Heart left ventricle (tissue), 13 donors: ENCODE measurements around the gene MT1A.

Experiments used
- POLR2A ChIP-seq, 2 donors: fragments of 450-650 bp; IDR thresholded peaks; one replicate each; pipeline ENCODE4 v1.6.1; 2017; ENCODE audit warnings: antibody characterized with exemption in 2 of 2, mild to moderate bottlenecking in 2 of 2, moderate library complexity in 2 of 2
- TF ChIP-seq, protein P1 (sequence below), 12 donors: fragments of 200-600 bp; sonication (generic) in 4 of 12; IDR thresholded peaks; one replicate each; pipeline versions ENCODE4 v1.5.0 to v1.8.0; 2018 to 2022; ENCODE audit warnings: antibody characterized with exemption in 12 of 12, mild to moderate bottlenecking in 5 of 12
- donor health status: ischemic (EF 13 %, LVEDD 7.1; RV severe dilation, severe dysfunction).
- donor health status: DM: no; HTN: yes; CAD: no.
- donor health status: DM: no; HTN: no; CAD: no.
- donor health status: ischemic (EF 25% LVEDD 6.9; RV normal size, moderate dysfunction).
- donor health status: ischemic (EF 25% LVEDD 5.7; RV mildly dilated, moderate dysfunction).
- donor health status: ischemic (EF 35%, LVEDD 5.7; RV mildly dilated, moderate dysfunction).
- donor health status: nonischemic (EF 11% LVEDD 7.7; RV severe dilation, severe dysfunction).
- donor health status: DM: yes; HTN: yes; CAD: no.
- donor health status: PGD.
- donor health status: ischemic (EF 29% LVEDD 5.4; RV normal size, mild dysfunction).
- donor health status: nonischemic (EF 23%, LVEDD 6.1; RV moderate dilation, normal function).

DNA sequence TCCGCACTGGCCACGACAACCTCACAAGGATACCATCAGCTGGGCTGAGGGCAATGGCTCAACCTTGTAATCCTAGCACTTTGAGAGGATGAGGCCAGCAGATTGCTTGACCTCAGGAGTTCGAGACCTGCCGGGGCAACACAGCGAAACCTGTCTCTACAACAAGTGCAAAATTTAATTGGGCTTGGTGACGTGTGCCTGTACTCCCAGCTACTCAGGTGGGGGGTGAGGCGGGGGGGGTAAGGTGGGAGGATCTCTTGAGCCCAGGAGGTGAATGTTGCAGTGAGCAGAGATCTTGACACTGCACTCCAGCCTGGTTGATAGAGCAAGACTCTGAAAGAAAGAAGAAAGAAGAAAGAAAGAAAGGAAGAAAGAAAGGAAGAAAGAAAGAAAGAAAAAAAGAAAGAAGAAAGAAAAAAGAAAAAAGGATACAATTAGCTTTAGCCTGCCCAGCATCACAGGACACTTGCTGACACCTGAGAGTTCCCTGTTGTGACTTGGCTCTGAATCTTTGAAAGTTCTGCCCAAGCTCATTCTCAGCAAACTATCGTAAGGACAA is 18.0 kb upstream of the MT1A start:
- TF ChIP-seq POLR2A (IDR thresholded peaks at IDR 0.05) = no peak
- TF ChIP-seq, protein P1, sequence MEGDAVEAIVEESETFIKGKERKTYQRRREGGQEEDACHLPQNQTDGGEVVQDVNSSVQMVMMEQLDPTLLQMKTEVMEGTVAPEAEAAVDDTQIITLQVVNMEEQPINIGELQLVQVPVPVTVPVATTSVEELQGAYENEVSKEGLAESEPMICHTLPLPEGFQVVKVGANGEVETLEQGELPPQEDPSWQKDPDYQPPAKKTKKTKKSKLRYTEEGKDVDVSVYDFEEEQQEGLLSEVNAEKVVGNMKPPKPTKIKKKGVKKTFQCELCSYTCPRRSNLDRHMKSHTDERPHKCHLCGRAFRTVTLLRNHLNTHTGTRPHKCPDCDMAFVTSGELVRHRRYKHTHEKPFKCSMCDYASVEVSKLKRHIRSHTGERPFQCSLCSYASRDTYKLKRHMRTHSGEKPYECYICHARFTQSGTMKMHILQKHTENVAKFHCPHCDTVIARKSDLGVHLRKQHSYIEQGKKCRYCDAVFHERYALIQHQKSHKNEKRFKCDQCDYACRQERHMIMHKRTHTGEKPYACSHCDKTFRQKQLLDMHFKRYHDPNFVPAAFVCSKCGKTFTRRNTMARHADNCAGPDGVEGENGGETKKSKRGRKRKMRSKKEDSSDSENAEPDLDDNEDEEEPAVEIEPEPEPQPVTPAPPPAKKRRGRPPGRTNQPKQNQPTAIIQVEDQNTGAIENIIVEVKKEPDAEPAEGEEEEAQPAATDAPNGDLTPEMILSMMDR (IDR thresholded peaks at IDR 0.05) = no peak
